HG03378 (cell line): ENCODE data around the gene RALGPS2.
"Not testable (repeated sequence)": the region's sequence is repeated elsewhere in the genome, so short reads cannot be mapped to it uniquely, and the experiment has no call there.

Experiments
- ATAC-seq: cut with Tn5 transposase; IDR thresholded peaks from one replicate; pipeline ENCODE4 v1.9.1; 2021; ENCODE audit warnings: mild to moderate bottlenecking, moderate library complexity; ENCODE audit not compliant: unreplicated experiment

The RALGPS2 gene

GRCh38 chr1:178939338-178940067, 214.5 kb downstream of the RALGPS2 start:
- no peak for ATAC-seq

GRCh38 chr1:178940068-178940765, 215.2 kb downstream of the RALGPS2 start:
- ATAC-seq: no peak

GRCh38 chr1:178941261-178941689, 216.2 kb downstream of the RALGPS2 start:
- no peak for ATAC-seq

- no peak for ATAC-seq
These were observed 216.8 kb downstream of the RALGPS2 start for GRCh38 chr1:178941849-178942248.

- ATAC-seq: no peak
These were observed 217.5 kb downstream of the RALGPS2 start for GRCh38 chr1:178942285-178943198.

GRCh38 chr1:178944729-178945128, 219.7 kb downstream of the RALGPS2 start:
- no peak for ATAC-seq

GRCh38 chr1:178945763-178946266, 220.8 kb downstream of the RALGPS2 start:
- ATAC-seq: no peak

GRCh38 chr1:178946416-178946815, 221.4 kb downstream of the RALGPS2 start:
- ATAC-seq: no peak

- no peak for ATAC-seq
These were observed 222.0 kb downstream of the RALGPS2 start for GRCh38 chr1:178946855-178947676.

- ATAC-seq: no peak
These were observed 222.6 kb downstream of the RALGPS2 start for GRCh38 chr1:178947677-178947981.

GRCh38 chr1:178948676-178949075, 223.6 kb downstream of the RALGPS2 start:
- no peak for ATAC-seq

- not testable (repeated sequence) for ATAC-seq
These were observed 224.8 kb downstream of the RALGPS2 start for GRCh38 chr1:178949866-178950265.

- no peak for ATAC-seq
These were observed 226.6 kb downstream of the RALGPS2 start for GRCh38 chr1:178951600-178951999.

GRCh38 chr1:178953034-178953433, 228.0 kb downstream of the RALGPS2 start:
- ATAC-seq: no peak

GRCh38 chr1:178953538-178954324, 228.7 kb downstream of the RALGPS2 start:
- no peak for ATAC-seq

GRCh38 chr1:178954325-178954690, 229.3 kb downstream of the RALGPS2 start:
- ATAC-seq: no peak

GRCh38 chr1:178954937-178955336, 229.9 kb downstream of the RALGPS2 start:
- ATAC-seq: no peak

- no peak for ATAC-seq
These were observed 230.4 kb downstream of the RALGPS2 start for GRCh38 chr1:178955391-178955954.

GRCh38 chr1:178958491-178958890, 233.4 kb downstream of the RALGPS2 start:
- no peak for ATAC-seq
